ENCODE results near the gene SULF2. TPM values are rescaled to one million over a fixed set of nuclear protein-coding genes. Genes with fewer than 3 reads are reported as not detected.

Gene SULF2
- total and polyA plus RNA-seq, 2 of the 13 experiments (the other 11 are each of a cell fraction or from before 2014, with no cell fraction given): 7.2 to 50.9 TPM

DNA sequence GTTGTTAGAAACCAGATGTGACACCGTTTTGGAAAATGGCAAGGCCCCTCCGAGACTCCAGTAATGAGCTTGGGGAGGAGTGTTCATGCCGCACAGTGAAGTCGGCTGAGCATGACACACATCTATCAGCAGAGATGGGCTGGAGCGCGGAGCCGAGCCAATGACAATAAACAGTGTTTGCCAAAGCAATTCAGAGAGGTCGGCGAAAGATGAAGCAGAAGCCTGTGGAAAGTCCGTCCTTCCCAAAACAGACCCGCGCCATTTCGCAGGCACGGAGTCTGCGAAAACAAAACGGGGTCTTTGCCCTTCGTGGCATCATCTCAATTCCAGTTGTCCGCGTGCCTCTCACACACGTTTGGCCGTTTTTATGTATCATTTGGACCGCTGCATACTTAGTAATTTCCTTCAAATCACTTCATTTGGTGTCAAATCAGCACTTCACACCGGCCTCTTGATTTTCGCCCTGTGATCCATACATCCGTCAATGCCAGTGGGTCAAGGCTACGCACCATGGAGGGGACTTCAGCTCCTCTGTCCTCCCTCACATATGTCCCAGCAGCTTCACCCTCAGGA lies 71.3 kb downstream of the SULF2 start (continued):
- TF ChIP-seq, protein P1, sequence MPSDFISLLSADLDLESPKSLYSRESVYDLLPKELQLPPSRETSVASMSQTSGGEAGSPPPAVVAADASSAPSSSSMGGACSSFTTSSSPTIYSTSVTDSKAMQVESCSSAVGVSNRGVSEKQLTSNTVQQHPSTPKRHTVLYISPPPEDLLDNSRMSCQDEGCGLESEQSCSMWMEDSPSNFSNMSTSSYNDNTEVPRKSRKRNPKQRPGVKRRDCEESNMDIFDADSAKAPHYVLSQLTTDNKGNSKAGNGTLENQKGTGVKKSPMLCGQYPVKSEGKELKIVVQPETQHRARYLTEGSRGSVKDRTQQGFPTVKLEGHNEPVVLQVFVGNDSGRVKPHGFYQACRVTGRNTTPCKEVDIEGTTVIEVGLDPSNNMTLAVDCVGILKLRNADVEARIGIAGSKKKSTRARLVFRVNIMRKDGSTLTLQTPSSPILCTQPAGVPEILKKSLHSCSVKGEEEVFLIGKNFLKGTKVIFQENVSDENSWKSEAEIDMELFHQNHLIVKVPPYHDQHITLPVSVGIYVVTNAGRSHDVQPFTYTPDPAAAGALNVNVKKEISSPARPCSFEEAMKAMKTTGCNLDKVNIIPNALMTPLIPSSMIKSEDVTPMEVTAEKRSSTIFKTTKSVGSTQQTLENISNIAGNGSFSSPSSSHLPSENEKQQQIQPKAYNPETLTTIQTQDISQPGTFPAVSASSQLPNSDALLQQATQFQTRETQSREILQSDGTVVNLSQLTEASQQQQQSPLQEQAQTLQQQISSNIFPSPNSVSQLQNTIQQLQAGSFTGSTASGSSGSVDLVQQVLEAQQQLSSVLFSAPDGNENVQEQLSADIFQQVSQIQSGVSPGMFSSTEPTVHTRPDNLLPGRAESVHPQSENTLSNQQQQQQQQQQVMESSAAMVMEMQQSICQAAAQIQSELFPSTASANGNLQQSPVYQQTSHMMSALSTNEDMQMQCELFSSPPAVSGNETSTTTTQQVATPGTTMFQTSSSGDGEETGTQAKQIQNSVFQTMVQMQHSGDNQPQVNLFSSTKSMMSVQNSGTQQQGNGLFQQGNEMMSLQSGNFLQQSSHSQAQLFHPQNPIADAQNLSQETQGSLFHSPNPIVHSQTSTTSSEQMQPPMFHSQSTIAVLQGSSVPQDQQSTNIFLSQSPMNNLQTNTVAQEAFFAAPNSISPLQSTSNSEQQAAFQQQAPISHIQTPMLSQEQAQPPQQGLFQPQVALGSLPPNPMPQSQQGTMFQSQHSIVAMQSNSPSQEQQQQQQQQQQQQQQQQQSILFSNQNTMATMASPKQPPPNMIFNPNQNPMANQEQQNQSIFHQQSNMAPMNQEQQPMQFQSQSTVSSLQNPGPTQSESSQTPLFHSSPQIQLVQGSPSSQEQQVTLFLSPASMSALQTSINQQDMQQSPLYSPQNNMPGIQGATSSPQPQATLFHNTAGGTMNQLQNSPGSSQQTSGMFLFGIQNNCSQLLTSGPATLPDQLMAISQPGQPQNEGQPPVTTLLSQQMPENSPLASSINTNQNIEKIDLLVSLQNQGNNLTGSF (CRISPR knock-in tag; IDR thresholded peaks at IDR 0.05): 0 out of 2 replicates have a peak, but pooled peaks have one; percentile 26
- 0 out of 2 replicates have a peak, but pooled peaks have one; percentile 28 for TF ChIP-seq ZNF777 (CRISPR knock-in tag; IDR thresholded peaks at IDR 0.05)
- TF ChIP-seq NRL (CRISPR knock-in tag; IDR thresholded peaks at IDR 0.05; ENCODE audit: borderline replicate concordance): peak; percentile 53; the same call in 1 of the 2 replicates
- no peak for TF ChIP-seq ZFYVE20 (CRISPR knock-in tag; IDR thresholded peaks at IDR 0.05; ENCODE audit: borderline replicate concordance, low read depth)
- 0 out of 2 replicates have a peak, but pooled peaks have one; percentile 54 for TF ChIP-seq ZBTB38 (CRISPR knock-in tag; IDR thresholded peaks at IDR 0.05)
- TF ChIP-seq ZNF768 (CRISPR knock-in tag; IDR thresholded peaks at IDR 0.05): peak; percentile 60; the same call in 1 of the 2 replicates
- TF ChIP-seq YY1 (IDR thresholded peaks at IDR 0.05; ENCODE audit: insufficient read depth, insufficient replicate concordance, low read depth, low read length): peak; percentile 14
- TF ChIP-seq, protein P2, sequence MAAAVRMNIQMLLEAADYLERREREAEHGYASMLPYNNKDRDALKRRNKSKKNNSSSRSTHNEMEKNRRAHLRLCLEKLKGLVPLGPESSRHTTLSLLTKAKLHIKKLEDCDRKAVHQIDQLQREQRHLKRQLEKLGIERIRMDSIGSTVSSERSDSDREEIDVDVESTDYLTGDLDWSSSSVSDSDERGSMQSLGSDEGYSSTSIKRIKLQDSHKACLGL (CRISPR knock-in tag; IDR thresholded peaks at IDR 0.05): 0 out of 2 replicates have a peak, but pooled peaks have one; percentile 28
- 0 out of 2 replicates have a peak, but pooled peaks have one; percentile 54 for TF ChIP-seq NFKB2 (CRISPR knock-in tag; IDR thresholded peaks at IDR 0.05; ENCODE audit: borderline replicate concordance)
- TF ChIP-seq, protein P3, sequence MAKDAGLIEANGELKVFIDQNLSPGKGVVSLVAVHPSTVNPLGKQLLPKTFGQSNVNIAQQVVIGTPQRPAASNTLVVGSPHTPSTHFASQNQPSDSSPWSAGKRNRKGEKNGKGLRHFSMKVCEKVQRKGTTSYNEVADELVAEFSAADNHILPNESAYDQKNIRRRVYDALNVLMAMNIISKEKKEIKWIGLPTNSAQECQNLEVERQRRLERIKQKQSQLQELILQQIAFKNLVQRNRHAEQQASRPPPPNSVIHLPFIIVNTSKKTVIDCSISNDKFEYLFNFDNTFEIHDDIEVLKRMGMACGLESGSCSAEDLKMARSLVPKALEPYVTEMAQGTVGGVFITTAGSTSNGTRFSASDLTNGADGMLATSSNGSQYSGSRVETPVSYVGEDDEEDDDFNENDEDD (CRISPR knock-in tag; IDR thresholded peaks at IDR 0.05; ENCODE audit: borderline replicate concordance): 0 out of 2 replicates have a peak, but pooled peaks have one; percentile 19
- peak; percentile 25; the same call in 1 of the 2 replicates for TF ChIP-seq KMT2B (CRISPR knock-in tag; IDR thresholded peaks at IDR 0.05)
- TF ChIP-seq, protein P4, sequence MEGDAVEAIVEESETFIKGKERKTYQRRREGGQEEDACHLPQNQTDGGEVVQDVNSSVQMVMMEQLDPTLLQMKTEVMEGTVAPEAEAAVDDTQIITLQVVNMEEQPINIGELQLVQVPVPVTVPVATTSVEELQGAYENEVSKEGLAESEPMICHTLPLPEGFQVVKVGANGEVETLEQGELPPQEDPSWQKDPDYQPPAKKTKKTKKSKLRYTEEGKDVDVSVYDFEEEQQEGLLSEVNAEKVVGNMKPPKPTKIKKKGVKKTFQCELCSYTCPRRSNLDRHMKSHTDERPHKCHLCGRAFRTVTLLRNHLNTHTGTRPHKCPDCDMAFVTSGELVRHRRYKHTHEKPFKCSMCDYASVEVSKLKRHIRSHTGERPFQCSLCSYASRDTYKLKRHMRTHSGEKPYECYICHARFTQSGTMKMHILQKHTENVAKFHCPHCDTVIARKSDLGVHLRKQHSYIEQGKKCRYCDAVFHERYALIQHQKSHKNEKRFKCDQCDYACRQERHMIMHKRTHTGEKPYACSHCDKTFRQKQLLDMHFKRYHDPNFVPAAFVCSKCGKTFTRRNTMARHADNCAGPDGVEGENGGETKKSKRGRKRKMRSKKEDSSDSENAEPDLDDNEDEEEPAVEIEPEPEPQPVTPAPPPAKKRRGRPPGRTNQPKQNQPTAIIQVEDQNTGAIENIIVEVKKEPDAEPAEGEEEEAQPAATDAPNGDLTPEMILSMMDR (CRISPR knock-in tag; IDR thresholded peaks at IDR 0.05): peak; percentile 5; the same call in 1 of the 2 replicates
- no peak for TF ChIP-seq NAIF1 (CRISPR knock-in tag; IDR thresholded peaks at IDR 0.05; ENCODE audit: borderline replicate concordance)
- peak; percentile 57; the same call in 1 of the 2 replicates for TF ChIP-seq SALL1 (CRISPR knock-in tag; IDR thresholded peaks at IDR 0.05)
- 0 out of 2 replicates have a peak, but pooled peaks have one; percentile 17 for TF ChIP-seq ELF3 (CRISPR knock-in tag; IDR thresholded peaks at IDR 0.05)
- peak; percentile 49; the same call in 1 of the 2 replicates for TF ChIP-seq ARHGAP35 (CRISPR knock-in tag; IDR thresholded peaks at IDR 0.05; ENCODE audit: borderline replicate concordance)
- TF ChIP-seq, protein P5, sequence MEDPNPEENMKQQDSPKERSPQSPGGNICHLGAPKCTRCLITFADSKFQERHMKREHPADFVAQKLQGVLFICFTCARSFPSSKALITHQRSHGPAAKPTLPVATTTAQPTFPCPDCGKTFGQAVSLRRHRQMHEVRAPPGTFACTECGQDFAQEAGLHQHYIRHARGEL (CRISPR knock-in tag; IDR thresholded peaks at IDR 0.05): 0 out of 2 replicates have a peak, but pooled peaks have one; percentile 23
- 0 out of 2 replicates have a peak, but pooled peaks have one; percentile 57 for TF ChIP-seq ZNF501 (CRISPR knock-in tag; IDR thresholded peaks at IDR 0.05)
- TF ChIP-seq ZNF253 (CRISPR knock-in tag; IDR thresholded peaks at IDR 0.05; ENCODE audit: borderline replicate concordance): no peak
- TF ChIP-seq ZFP1 (CRISPR knock-in tag; IDR thresholded peaks at IDR 0.05): no peak

Data from HepG2 (cell line).